Limb (tissue), 2 donors: ENCODE data around the gene GTPBP4.

Source experiments
- DNase-seq, 2 donors: peaks; one replicate each; pipeline ENCODE4 v3.0.0-alpha.2; 2016; ENCODE audit errors: extremely low spot score in 2 of 2

The GTPBP4 gene

GRCh38 chr10:966466-967235 is 21.6 kb upstream of the GTPBP4 start:
- no peak for DNase-seq

GRCh38 chr10:968546-969199 is 19.6 kb upstream of the GTPBP4 start:
- DNase-seq, result no peak

- no peak for DNase-seq
These were observed 18.6 kb upstream of the GTPBP4 start for GRCh38 chr10:969473-970150.

- no peak for DNase-seq
These were observed 17.7 kb upstream of the GTPBP4 start for GRCh38 chr10:970311-971149.

GRCh38 chr10:971150-971542 is 17.1 kb upstream of the GTPBP4 start:
- no peak for DNase-seq

- DNase-seq, result no peak
These were observed 16.6 kb upstream of the GTPBP4 start for GRCh38 chr10:971613-972012.

- DNase-seq, result no peak
These were observed 15.5 kb upstream of the GTPBP4 start for GRCh38 chr10:972763-973162.

GRCh38 chr10:974038-974784 is 14.0 kb upstream of the GTPBP4 start:
- no peak for DNase-seq

GRCh38 chr10:974785-975074 is 13.5 kb upstream of the GTPBP4 start:
- DNase-seq, result no peak

GRCh38 chr10:976316-976715 is 11.9 kb upstream of the GTPBP4 start:
- DNase-seq, result no peak

GRCh38 chr10:978826-979421 is 9.3 kb upstream of the GTPBP4 start:
- DNase-seq, result no peak

GRCh38 chr10:980468-981093 is 7.7 kb upstream of the GTPBP4 start:
- DNase-seq, result no peak

- DNase-seq, result no peak
These were observed 4.8 kb upstream of the GTPBP4 start for GRCh38 chr10:983401-983800.

- no peak for DNase-seq
These were observed 4.1 kb upstream of the GTPBP4 start for GRCh38 chr10:983971-984655.

- DNase-seq, result no peak
These were observed 2.9 kb upstream of the GTPBP4 start for GRCh38 chr10:985361-985760.

- DNase-seq, result no peak
These were observed 2.0 kb upstream of the GTPBP4 start for GRCh38 chr10:986137-986825.

- no peak for DNase-seq
These were observed 1.2 kb upstream of the GTPBP4 start for GRCh38 chr10:986881-987619.

GRCh38 chr10:987620-987869 is 689 bp upstream of the GTPBP4 start:
- DNase-seq, result no peak
